Kidney epithelial cell (primary cell): ENCODE measurements around the gene SPINT3. TPM values are rescaled to one million over a fixed set of nuclear protein-coding genes. Genes with fewer than 3 reads are reported as not detected.

ENCODE experiments used
- DNase-seq: peaks from one replicate; pipeline ENCODE4 v3.0.0-alpha.2; 2010; ENCODE audit warnings: low read depth
- H3K27me3 ChIP-seq: 2 replicates; pipeline ENCODE4 v1.6.0; 2011; ENCODE audit warnings: low read length; ENCODE audit not compliant: control insufficient read depth, insufficient read depth
- H3K36me3 ChIP-seq: 2 replicates; pipeline ENCODE4 v1.5.1; 2011; ENCODE audit warnings: low read length; ENCODE audit not compliant: control insufficient read depth, insufficient read depth
- H3K4me3 ChIP-seq: 2 replicates; pipeline ENCODE4 v1.5.1; 2011; ENCODE audit warnings: low read depth, mild to moderate bottlenecking, control low read depth, low read length
- CTCF ChIP-seq: IDR thresholded peaks from 2 replicates; pipeline ENCODE4 v1.5.1; 2011; ENCODE audit warnings: mild to moderate bottlenecking, moderate library complexity, low read length, control low read depth, inconsistent platforms; ENCODE audit not compliant: insufficient read depth, poor library complexity, severe bottlenecking
- total RNA-seq: library from RNA; depleted of rRNA; stranded (reverse); fragments of >200 nt; gene quantifications from 2 replicates; pipeline ENCODE4 v1.2.3, GENCODE V29; 2015

The SPINT3 gene, protein sequence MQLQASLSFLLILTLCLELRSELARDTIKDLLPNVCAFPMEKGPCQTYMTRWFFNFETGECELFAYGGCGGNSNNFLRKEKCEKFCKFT
- not detected in 2 replicates for total RNA-seq

DNA sequence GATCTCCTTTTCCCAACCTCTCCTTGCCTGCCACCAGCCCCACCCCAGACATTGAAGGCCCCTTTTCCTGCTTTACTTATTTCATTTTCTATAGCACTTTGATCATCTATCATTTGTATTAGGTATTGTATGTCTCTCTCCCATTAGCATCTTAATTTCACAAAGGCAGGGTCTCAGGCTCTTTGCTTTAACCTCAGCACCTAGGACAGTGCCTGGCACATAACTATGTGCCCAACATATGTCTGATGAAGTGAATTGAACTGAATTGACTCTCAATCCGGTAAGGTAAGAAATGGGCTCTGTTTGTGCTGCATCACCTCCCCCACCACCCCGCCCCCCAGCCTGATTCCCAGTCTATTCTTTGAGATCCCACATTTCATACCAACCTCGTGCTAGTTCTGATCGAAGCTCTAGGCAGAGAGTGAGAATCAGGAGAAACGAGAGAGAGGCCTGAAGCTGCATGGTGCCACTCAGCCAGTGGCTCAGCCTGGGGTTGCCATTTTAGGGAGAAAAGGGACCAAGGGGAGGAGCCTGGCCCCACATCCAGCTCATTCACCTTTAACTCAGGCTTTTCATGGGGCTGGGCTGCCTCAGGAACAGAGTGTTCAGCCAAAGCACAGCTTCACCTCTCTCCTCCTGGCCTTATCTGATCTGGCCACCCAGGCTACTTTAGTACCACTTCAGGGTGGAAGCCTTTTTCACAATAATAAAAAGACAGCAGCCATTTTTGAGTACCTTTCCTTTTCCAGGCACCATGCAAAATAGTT is at the start of gene SPINT3:
Gene SPINT3 (minus strand): TSS at position 476 of the 767 bp plus-strand sequence. CDS start 14 bp downstream, at position 462.
- no peak for DNase-seq
- no peaks in the 10 kb centered on the region for H3K36me3 ChIP-seq
- TF ChIP-seq CTCF = no peak
- H3K27me3 ChIP-seq = no peaks in the 10 kb centered on the region
- no peak within 1 kb of the TSS for H3K4me3 ChIP-seq

GRCh38 chr20:45564760-45565276 is 49.4 kb upstream of the SPINT3 start:
- TF ChIP-seq CTCF = no peak
- Histone ChIP-seq H3K4me3 (no peak overlapping the region), H3K36me3 (no peaks in the 10 kb centered on the region), H3K27me3 (no peaks in the 10 kb centered on the region)
- no peak for DNase-seq

- H3K27me3 ChIP-seq = no peaks in the 10 kb centered on the region
- H3K4me3 ChIP-seq = no peak overlapping the region
- TF ChIP-seq CTCF = no peak
- H3K36me3 ChIP-seq = no peaks in the 10 kb centered on the region
- no peak for DNase-seq
These were observed 39.8 kb upstream of the SPINT3 start for GRCh38 chr20:45555198-45555597.

GRCh38 chr20:45552456-45552855 is 37.0 kb upstream of the SPINT3 start:
- DNase-seq = no peak
- TF ChIP-seq CTCF = no peak
- Histone ChIP-seq H3K36me3 (no peaks in the 10 kb centered on the region), H3K27me3 (no peaks in the 10 kb centered on the region), H3K4me3 (no peak overlapping the region)

DNA sequence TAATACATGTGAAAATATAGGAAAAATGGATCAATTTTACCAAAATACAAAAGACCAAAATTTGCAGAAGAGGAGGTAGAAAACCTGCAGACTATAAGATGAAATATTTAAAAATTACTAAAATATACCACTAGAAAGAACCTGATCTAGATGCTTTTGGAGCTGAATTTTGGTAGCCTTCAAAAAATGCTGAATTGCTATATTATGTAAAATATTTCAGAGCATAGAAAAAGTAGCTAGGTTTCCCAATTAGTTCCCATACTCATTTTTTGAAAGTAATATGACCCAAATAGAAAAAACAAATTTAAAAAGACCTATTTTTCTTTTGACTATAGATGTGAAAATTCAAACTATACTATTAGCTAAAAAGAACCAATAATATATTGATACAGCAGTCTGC is 35.3 kb upstream of the SPINT3 start:
- Histone ChIP-seq H3K4me3 (no peak overlapping the region), H3K36me3 (no peaks in the 10 kb centered on the region), H3K27me3 (no peaks in the 10 kb centered on the region)
- DNase-seq = no peak
- no peak for TF ChIP-seq CTCF
